Measurements from ENCODE around the gene ZDHHC9. TPM values are rescaled to one million over a fixed set of nuclear protein-coding genes. Genes with fewer than 3 reads are reported as not detected.
A peak's percentile ranks its signal among the peaks of the same experiment; 100 is the strongest.

The ZDHHC9 gene
- total RNA-seq, 1 donor from 2014 or later = 48.4 TPM

DNA sequence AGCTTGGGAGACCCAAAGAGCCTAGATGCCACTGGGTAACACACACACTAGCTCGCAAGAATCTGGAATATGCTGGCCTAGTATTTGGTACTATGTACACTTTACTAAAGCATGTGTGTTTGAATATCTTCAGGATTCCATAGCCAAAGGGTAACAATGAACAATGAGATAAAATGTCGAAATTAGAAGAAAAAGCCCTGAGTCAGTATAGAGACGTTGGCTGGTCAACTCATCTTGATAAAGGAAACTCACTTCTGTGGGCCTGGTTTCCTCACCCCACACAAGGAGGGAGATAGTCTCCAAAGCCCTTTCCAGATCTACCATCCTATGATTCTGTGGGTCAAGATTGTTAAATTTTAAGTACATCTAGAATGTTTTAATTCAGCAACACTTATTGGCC is 6.9 kb downstream of the ZDHHC9 start:
- no peak for DNase-seq
- Histone ChIP-seq H3K27ac (no peak overlapping the region), H3K9me3 (no peaks in the 10 kb centered on the region), H3K4me3 (no peak overlapping the region), H3K36me3 (no peaks in the 10 kb centered on the region), H3K4me1 (no peaks in the 10 kb centered on the region), H3K27me3 (no peaks in the 10 kb centered on the region)
- TF ChIP-seq, protein P1, sequence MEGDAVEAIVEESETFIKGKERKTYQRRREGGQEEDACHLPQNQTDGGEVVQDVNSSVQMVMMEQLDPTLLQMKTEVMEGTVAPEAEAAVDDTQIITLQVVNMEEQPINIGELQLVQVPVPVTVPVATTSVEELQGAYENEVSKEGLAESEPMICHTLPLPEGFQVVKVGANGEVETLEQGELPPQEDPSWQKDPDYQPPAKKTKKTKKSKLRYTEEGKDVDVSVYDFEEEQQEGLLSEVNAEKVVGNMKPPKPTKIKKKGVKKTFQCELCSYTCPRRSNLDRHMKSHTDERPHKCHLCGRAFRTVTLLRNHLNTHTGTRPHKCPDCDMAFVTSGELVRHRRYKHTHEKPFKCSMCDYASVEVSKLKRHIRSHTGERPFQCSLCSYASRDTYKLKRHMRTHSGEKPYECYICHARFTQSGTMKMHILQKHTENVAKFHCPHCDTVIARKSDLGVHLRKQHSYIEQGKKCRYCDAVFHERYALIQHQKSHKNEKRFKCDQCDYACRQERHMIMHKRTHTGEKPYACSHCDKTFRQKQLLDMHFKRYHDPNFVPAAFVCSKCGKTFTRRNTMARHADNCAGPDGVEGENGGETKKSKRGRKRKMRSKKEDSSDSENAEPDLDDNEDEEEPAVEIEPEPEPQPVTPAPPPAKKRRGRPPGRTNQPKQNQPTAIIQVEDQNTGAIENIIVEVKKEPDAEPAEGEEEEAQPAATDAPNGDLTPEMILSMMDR (IDR thresholded peaks at IDR 0.05) = no peak
- ATAC-seq = no peak
- intact Hi-C loops (cut with DNase I) = no loop called here

DNA sequence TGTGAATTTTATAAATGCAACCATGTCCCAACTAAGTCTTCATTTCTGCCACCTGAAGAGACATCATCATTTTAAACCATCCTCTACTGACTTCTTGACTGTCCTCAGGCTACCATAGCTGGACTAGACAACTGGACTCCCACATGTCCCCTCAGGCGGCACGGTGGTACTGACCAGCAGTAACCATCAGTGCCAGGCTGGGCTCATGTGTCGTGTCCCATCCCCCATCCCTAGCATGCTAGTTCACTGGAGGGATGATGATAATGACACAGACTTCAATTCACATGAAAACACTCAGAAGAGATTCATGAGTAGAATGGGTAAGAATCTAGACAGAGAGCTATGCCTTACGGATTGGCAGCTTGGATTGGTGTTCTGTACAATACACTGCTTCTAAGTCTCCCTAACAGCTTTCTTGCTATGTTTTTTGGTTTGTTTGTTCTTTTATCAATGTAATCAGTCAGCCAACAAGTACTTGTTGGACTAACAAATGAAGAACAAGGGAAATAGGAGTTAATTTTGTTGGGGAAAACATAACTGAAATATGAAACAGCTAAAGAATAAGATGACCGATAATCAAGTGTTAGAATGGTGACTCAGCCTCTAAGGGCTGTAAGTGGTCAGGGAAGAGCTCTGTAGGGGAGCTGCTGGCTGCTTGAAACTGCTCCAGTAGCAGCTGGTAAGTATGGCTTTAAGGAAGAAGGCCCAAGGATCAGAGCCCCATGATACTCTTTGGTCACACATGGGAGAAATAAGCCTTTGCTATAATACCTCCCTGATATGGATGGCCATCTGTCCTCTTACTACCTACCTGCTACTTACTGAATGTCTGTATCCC is 10.3 kb downstream of the ZDHHC9 start:
- TF ChIP-seq, protein P1 (IDR thresholded peaks at IDR 0.05) = no peak
- Histone ChIP-seq H3K4me1 (no peaks in the 10 kb centered on the region), H3K27me3 (no peaks in the 10 kb centered on the region), H3K27ac (no peak overlapping the region), H3K4me3 (no peak overlapping the region), H3K36me3 (no peaks in the 10 kb centered on the region), H3K9me3 (no peaks in the 10 kb centered on the region)
- ATAC-seq (peak; percentile 54), DNase-seq (no peak)
- intact Hi-C loops (cut with DNase I) = no loop called here

DNA sequence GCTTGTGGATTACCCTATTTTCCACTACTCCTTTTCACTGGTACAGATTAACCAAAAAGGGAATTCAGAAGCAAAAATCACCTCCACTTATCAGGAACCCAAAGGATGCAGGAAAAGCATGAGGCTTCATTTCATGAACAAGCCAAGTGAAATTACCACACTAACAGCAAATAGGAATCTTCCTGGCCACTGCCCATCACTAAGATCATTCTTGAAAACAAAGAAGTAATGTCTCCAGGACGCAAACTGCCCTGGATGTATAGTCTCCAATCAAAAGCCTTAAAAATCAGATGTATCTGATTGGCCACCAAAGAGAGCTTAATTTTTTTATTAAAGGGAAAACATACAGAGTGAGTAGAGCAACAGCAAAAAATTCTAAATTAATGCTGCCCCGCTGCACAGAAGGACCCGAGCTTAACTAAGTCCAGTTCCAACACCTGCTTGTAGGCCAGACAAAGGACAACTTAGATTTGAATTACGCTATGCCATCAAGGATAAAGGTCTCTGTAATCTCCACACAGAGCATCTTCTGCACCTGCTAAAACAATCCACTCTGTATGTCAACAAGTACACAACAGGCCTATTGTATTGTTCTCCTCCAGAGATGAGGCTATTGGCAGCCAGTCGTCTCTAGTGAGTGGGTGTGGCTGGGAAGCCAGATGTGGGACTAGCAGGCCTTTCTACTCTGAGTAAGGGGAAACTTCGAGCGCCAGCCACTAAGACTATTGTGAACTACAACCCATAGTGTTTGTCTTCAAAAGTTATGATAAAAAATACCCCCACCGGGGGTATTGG is 12.4 kb downstream of the ZDHHC9 start:
- H3K36me3 ChIP-seq = no peaks in the 10 kb centered on the region
- H3K27ac ChIP-seq = no peak overlapping the region
- no peak for ATAC-seq
- TF ChIP-seq, protein P1 (IDR thresholded peaks at IDR 0.05) = no peak
- no peaks in the 10 kb centered on the region for H3K9me3 ChIP-seq
- no peaks in the 10 kb centered on the region for H3K27me3 ChIP-seq
- no peak for DNase-seq
- intact Hi-C loops (cut with DNase I) = no loop called here
- H3K4me1 ChIP-seq = no peaks in the 10 kb centered on the region
- no peak overlapping the region for H3K4me3 ChIP-seq

DNA sequence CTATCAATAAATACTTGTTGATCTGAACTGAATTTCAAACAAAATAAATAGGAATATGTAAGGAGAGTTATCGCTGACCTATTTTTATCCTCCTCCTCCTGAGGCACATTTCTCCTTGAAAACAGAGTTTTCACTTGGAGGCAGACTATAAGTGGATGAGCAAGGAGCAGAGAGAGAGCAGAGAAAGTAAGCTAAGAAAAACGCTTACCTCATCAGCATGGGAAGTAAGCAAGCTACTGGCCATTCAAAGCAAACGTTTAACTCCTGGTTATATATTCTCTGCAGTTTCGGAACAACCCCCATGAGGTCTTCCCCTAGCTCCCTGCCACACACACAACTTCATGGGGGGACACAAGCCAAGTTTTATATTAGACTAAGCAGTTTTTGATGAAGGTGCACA is 13.2 kb downstream of the ZDHHC9 start:
- DNase-seq (no peak), ATAC-seq (no peak)
- H3K27ac ChIP-seq = no peak overlapping the region
- no peaks in the 10 kb centered on the region for H3K36me3 ChIP-seq
- H3K4me1 ChIP-seq = no peaks in the 10 kb centered on the region
- no peaks in the 10 kb centered on the region for H3K27me3 ChIP-seq
- TF ChIP-seq, protein P1 (IDR thresholded peaks at IDR 0.05) = no peak
- no peaks in the 10 kb centered on the region for H3K9me3 ChIP-seq
- no peak overlapping the region for H3K4me3 ChIP-seq
- intact Hi-C loops (cut with DNase I) = no loop called here

DNA sequence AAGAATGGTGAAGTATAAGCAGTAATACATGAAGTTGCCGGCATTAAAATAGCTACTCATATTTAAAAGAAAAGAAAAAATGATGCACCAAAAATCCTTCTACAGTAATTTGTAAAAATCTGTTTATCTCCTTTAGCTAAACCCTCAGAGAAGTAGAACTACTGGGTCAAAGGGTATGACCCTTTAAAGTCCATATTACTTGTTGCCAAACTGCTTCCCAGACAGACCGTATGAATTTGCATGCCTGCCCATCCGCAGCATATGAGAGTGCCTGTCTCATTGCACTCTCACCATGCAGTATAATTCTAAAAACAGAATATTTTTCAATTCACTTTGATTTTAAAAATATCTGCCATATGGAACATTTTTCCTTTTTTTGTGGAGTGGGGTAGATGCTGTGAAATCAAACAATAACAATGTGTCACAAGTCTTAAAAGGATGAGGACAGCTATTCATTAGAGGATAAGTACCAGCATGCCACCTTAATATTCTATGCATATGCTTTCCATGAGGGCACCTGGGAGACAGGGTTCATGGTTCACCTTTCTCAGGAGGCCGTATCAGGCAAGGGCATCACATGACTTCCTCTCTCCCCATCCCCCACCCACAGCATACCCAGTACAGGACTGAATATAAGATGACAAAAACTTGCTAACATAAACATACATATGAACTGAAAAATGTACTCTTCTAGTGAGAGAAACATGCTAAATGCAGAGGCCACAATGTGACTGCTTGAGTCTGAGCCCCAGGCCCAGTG is 17.8 kb downstream of the ZDHHC9 start:
- H3K4me3 ChIP-seq = no peak overlapping the region
- H3K4me1 ChIP-seq = no peaks in the 10 kb centered on the region
- no peak overlapping the region for H3K27ac ChIP-seq
- no peak for DNase-seq
- H3K36me3 ChIP-seq = no peaks in the 10 kb centered on the region
- ATAC-seq = no peak
- TF ChIP-seq, protein P1 (IDR thresholded peaks at IDR 0.05) = no peak
- intact Hi-C loops (cut with DNase I) = no loop called here
- H3K27me3 ChIP-seq = no peaks in the 10 kb centered on the region
- no peaks in the 10 kb centered on the region for H3K9me3 ChIP-seq

Data from upper lobe of right lung (tissue), 1 donor.